ENCODE results near the gene FBXO31.

Gene FBXO31

DNA sequence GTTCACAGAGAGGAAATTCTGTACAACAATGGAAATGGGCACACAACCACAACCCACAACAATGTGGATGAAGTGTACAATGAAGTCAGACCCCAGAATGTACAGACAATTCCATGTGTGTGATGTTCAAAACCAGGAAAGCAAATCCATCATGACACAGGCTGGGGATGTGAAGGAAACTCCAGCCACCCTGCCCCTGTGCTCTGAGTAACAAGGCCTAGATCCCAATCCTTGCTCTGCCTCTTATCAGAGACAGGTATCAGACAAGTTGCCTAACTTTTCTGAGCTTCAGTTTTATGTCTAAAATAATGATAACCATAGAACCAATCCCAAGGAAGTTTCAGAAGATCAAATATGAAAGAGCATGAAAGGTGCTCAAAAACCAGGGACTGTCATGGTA is 64.6 kb downstream of the FBXO31 start:
- Histone ChIP-seq H3K27ac (replicated peaks) (no peak overlapping the region), H3K27me3 (ENCODE audit: insufficient read depth, poor library complexity, severe bottlenecking) (no peaks in the 10 kb centered on the region), H3K4me3 (replicated peaks; ENCODE audit: insufficient read depth, low read length) (no peak overlapping the region)
- DNase-seq (ENCODE audit: low read depth in 1 of 2, low spot score in 1 of 2), result no peak
- TF ChIP-seq POLR2AphosphoS5 (IDR thresholded peaks at IDR 0.05; ENCODE audit: low read depth), result no peak
- no peak for TF ChIP-seq GABPA (IDR thresholded peaks at IDR 0.05; ENCODE audit: low read depth)
- TF ChIP-seq, protein P1, sequence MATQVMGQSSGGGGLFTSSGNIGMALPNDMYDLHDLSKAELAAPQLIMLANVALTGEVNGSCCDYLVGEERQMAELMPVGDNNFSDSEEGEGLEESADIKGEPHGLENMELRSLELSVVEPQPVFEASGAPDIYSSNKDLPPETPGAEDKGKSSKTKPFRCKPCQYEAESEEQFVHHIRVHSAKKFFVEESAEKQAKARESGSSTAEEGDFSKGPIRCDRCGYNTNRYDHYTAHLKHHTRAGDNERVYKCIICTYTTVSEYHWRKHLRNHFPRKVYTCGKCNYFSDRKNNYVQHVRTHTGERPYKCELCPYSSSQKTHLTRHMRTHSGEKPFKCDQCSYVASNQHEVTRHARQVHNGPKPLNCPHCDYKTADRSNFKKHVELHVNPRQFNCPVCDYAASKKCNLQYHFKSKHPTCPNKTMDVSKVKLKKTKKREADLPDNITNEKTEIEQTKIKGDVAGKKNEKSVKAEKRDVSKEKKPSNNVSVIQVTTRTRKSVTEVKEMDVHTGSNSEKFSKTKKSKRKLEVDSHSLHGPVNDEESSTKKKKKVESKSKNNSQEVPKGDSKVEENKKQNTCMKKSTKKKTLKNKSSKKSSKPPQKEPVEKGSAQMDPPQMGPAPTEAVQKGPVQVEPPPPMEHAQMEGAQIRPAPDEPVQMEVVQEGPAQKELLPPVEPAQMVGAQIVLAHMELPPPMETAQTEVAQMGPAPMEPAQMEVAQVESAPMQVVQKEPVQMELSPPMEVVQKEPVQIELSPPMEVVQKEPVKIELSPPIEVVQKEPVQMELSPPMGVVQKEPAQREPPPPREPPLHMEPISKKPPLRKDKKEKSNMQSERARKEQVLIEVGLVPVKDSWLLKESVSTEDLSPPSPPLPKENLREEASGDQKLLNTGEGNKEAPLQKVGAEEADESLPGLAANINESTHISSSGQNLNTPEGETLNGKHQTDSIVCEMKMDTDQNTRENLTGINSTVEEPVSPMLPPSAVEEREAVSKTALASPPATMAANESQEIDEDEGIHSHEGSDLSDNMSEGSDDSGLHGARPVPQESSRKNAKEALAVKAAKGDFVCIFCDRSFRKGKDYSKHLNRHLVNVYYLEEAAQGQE (IDR thresholded peaks at IDR 0.05; ENCODE audit: insufficient replicate concordance, low read depth), result no peak
- TF ChIP-seq, protein P2, sequence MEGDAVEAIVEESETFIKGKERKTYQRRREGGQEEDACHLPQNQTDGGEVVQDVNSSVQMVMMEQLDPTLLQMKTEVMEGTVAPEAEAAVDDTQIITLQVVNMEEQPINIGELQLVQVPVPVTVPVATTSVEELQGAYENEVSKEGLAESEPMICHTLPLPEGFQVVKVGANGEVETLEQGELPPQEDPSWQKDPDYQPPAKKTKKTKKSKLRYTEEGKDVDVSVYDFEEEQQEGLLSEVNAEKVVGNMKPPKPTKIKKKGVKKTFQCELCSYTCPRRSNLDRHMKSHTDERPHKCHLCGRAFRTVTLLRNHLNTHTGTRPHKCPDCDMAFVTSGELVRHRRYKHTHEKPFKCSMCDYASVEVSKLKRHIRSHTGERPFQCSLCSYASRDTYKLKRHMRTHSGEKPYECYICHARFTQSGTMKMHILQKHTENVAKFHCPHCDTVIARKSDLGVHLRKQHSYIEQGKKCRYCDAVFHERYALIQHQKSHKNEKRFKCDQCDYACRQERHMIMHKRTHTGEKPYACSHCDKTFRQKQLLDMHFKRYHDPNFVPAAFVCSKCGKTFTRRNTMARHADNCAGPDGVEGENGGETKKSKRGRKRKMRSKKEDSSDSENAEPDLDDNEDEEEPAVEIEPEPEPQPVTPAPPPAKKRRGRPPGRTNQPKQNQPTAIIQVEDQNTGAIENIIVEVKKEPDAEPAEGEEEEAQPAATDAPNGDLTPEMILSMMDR (IDR thresholded peaks at IDR 0.05; ENCODE audit: insufficient read depth, low read length), result no peak
- TF ChIP-seq SPI1 (IDR thresholded peaks at IDR 0.05; ENCODE audit: borderline replicate concordance, low read depth), result no peak

- no peak for TF ChIP-seq POLR2AphosphoS5 (IDR thresholded peaks at IDR 0.05; ENCODE audit: low read depth)
- H3K27ac ChIP-seq (replicated peaks), result peak overlapping the region; percentile 98
- H3K27me3 ChIP-seq (ENCODE audit: insufficient read depth, poor library complexity, severe bottlenecking), result no peaks in the 10 kb centered on the region
- peak in 1 of 2 experiments; percentile 32 for DNase-seq (ENCODE audit: low read depth in 1 of 2, low spot score in 1 of 2)
- peak overlapping the region; percentile 50 for H3K4me3 ChIP-seq (replicated peaks; ENCODE audit: insufficient read depth, low read length)
These were observed 65.6 kb downstream of the FBXO31 start for GRCh38 chr16:87317750-87318644.

- Histone ChIP-seq H3K27me3 (ENCODE audit: insufficient read depth, poor library complexity, severe bottlenecking) (no peaks in the 10 kb centered on the region), H3K27ac (replicated peaks) (peak within 1 kb of the TSS; percentile 98), H3K4me3 (replicated peaks; ENCODE audit: insufficient read depth, low read length) (peak within 1 kb of the TSS; percentile 50)
- DNase-seq (ENCODE audit: low read depth in 1 of 2, low spot score in 1 of 2), result peak; percentile 81 to 91
- no peak for TF ChIP-seq GABPA (IDR thresholded peaks at IDR 0.05; ENCODE audit: low read depth)
- TF ChIP-seq POLR2AphosphoS5 (IDR thresholded peaks at IDR 0.05; ENCODE audit: low read depth), result peak; percentile 54; the same call in 1 of the 2 replicates
These were observed 66.4 kb downstream of the FBXO31 start, which contains the start of gene C16orf95 for GRCh38 chr16:87316923-87317749. TSS of gene C16orf95 (minus strand) at chr16:87317392. CDS start at chr16:87317242, 150 bp downstream.

- no peak for TF ChIP-seq SPI1 (IDR thresholded peaks at IDR 0.05; ENCODE audit: borderline replicate concordance, low read depth)
- TF ChIP-seq, protein P2 (IDR thresholded peaks at IDR 0.05; ENCODE audit: insufficient read depth, low read length), result no peak
- no peak for TF ChIP-seq GABPA (IDR thresholded peaks at IDR 0.05; ENCODE audit: low read depth)
- no peak for TF ChIP-seq POLR2AphosphoS5 (IDR thresholded peaks at IDR 0.05; ENCODE audit: low read depth)
- TF ChIP-seq, protein P1 (IDR thresholded peaks at IDR 0.05; ENCODE audit: insufficient replicate concordance, low read depth), result no peak
- H3K27ac ChIP-seq (replicated peaks), result peak overlapping the region; percentile 98
These were observed 67.1 kb downstream of the FBXO31 start for GRCh38 chr16:87316450-87316922.

More at GRCh38 chr16:87316450-87316922, 67.1 kb downstream of the FBXO31 start:
- no peaks in the 10 kb centered on the region for H3K27me3 ChIP-seq (ENCODE audit: insufficient read depth, poor library complexity, severe bottlenecking)
- H3K4me3 ChIP-seq (replicated peaks; ENCODE audit: insufficient read depth, low read length), result peak overlapping the region; percentile 50; the same call in 1 of the 2 replicates
- no peak for DNase-seq (ENCODE audit: low read depth in 1 of 2, low spot score in 1 of 2)
